DMS 273 (cell line): Measurements from ENCODE around the gene ACAD11.
A peak's percentile ranks its signal among the peaks of the same experiment; 100 is the strongest.

ENCODE experiments used
- DNase-seq: peaks from one replicate; lab custom pipeline; 2025; ENCODE audit not compliant: unreplicated experiment; lab: John Stamatoyannopoulos, UW

Gene ACAD11

DNA sequence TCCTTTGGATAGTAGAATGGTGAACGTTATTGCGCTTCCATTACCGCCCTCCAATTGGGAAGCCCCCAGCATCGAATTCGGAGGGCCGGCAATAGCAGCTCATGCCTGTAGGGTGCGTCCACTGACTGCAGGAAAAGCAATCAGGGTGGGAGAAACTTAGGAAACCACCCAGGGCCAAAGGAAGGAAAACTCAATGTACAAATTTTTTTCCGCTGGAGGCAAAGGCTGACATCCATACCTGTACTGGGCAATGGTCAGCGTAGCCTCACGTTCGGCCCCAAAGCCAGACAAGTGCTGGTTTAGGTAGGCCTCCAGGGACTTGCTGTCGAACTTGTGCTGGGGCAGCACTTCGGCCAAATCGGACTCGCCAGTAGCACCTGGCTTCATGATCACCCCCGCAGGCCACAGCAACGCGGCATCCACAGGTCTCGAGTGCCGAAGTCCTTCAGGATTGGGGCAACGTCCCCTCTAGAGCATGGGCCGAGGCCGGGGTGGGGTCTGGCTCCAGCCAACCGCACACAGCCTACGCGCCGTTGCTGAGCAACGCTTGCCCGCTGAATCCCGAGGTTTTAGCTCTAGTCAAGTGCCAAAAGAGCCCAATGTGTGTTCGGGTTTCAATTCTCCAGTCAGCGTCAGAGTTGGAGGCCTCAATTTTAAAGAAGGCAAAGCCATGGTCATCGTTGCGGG is at the start of gene ACAD11:
Gene ACAD11 (minus strand): TSS at position 445 of the 687 bp plus-strand sequence. CDS start 58 bp downstream, at position 387.
- peak; percentile 93 for DNase-seq

DNA sequence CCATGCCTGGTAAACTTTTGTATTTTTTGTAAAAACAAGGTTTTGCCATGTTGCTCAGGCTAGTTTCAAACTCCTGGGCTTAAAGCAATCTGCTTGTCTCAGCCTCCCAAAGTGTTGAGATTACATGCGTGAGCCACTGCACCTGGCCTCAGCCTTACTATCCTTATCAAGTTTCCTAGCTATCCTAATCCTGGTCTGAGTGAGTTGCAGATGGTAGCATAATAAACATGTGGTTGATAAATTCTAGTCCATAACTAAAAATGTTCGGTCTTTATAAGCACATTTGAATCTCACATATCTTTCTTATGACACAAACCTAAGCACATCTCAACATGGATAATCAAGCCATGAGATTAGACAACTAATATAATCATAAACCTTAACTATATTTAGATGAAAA is 44.1 kb upstream of the ACAD11 start:
- no peak for DNase-seq

DNA sequence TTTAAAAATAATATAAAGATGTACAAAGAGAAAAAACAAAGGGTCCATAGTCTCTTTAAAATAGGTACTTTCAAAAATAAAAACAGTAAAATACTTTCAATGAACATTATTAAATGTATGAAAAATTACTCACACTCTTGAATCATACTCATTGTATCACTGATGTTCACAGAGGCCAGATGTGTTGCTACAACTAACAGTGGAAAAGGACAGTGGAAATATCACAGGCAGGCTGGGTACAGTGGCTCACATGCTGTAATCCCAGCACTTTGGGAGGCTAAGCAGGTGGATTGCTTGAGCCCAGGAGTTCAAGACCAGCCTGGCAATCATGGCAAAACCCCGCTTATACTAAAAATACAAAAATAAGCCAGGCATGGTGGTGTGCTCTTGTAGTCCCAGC is 35.8 kb upstream of the ACAD11 start:
- DNase-seq: no peak

- no peak for DNase-seq
These were observed 35.4 kb upstream of the ACAD11 start for GRCh38 chr3:132694991-132695390.

GRCh38 chr3:132690040-132690439 is 30.4 kb upstream of the ACAD11 start:
- DNase-seq: no peak

DNA sequence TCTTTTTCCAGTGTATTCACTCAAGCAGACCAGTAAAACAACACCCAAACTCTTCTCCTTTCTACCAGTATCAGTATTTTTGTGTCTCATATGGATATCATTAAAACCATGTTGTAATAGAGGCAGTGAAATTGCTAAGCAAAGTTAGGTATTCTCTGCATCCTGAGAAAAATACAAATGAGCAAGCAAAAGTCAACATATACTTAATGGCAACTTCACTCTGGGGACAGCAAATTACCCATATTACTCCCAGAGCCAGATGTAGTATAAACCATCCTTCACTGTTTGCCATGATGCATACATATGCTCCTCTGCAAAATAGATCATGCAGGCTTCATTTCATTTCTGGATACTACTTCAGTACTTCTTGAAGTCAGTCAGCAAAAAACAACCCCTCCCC is 22.6 kb upstream of the ACAD11 start:
- no peak for DNase-seq

GRCh38 chr3:132681421-132681820 is 21.8 kb upstream of the ACAD11 start:
- DNase-seq: no peak

GRCh38 chr3:132679911-132680310 is 20.3 kb upstream of the ACAD11 start:
- peak; percentile 19 for DNase-seq

- DNase-seq: no peak
These were observed 15.8 kb upstream of the ACAD11 start for GRCh38 chr3:132675408-132675807.

GRCh38 chr3:132669256-132669777 is 9.7 kb upstream of the ACAD11 start:
- DNase-seq: peak; percentile 54

DNA sequence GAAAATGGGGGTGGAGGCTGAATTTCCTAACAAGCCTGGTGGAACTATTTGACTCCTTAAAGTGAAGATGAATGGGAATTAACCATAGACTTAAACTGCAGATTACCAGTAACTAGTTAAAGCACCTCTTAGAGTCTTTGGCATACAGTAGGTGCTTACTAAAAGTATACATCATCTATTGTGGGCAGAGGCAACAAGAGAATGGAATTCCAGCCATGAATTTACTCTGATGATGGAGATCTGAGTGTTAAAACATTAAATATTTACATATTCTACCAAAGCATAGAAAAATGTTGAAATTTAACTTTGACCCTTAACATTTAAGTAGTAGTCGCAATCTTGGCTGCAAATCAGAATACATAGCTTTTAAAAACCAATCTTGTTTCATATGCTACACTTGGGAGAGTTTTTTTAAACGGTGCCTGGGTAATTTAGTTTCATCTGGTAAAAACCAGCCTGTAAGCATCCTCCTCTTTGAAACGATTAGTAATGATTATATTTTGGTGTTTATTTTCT is 5.7 kb upstream of the ACAD11 start:
- no peak for DNase-seq

DNA sequence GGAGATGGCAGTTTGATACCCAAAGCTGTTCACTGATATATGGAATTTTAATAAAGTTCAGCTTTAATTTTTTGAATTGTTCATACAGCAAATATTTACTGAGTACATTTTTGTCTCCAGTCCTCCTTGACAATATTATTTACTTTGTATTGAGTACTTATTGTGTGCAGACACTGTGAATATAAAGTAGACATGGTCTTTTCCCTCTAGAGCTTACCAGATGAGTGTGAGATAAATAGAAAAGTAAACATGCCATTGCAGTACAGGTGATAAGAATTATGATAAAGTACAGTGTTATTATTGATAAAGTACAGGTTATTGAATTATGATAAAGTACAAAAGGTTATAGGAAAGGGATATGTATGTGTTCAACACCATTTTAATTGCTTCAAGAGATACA is 2.6 kb upstream of the ACAD11 start:
- no peak for DNase-seq

- peak; percentile 41 for DNase-seq
These were observed 1.5 kb upstream of the ACAD11 start for GRCh38 chr3:132661101-132661500.

- no peak for DNase-seq
These were observed 1.1 kb upstream of the ACAD11 start for GRCh38 chr3:132660811-132661070.

GRCh38 chr3:132660052-132660810 is 622 bp upstream of the ACAD11 start, which contains the start of gene UBA5:
Gene UBA5, plus strand, starts transcription at chr3:132660329. Its CDS starts 209 bp downstream, at chr3:132660538.
- peak; percentile 93 for DNase-seq

DNA sequence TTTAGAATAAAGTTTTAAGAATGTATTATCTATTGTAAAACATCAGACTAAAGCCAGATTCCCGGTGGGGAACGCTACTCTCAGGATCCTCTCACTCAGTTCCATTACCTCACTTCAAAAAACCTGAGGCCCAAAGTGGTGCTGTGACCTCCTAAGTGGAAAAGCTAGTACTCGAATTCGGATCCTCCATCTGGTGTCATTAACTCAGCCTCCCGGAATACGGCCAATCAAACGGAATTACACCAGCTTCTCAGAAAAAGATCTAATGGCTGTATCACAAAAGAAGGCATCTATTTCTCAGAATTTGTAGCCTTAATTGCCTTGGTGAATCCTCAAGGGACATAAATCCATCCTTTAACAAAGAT is 627 bp downstream of the ACAD11 start:
- peak; percentile 93 for DNase-seq

DNA sequence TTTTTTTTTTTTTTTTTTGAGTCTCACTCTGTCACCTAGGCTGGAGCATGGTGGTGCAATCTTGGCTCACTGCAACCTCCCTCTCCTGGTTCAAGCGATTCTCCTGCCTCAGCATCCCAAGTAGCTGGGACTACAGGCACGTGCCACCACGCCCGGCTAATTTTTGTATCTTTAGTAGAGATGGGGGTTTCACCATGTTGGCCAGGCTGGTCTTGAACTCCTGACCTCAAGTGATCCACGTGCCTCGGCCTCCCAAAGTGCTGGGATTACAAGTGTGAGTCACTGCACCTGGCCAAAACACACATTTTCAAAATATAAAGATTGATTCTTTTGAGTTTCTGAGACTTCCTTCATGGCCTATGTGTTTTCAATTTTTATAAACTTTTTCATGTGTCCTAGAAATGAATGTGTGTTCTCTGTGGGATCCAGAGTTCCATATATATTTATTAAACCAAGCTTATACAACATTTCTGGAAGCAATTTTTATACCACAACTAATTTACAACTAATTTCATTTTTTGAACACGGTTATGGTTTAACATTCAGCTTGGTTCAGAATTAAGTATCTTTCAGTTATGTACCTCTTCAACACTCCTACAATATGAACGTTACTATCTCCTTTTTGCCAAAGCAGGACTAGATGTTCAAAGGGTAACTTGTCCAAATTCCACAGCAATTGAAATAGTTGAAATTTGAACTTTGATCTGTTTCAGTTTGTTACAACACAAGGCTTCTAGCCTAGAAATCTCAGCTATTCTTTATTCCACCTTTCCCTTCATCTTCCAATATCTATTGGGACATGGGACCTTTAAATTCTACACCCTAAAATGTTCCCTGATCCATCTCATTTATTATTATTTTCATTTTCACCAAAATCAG is 1.5 kb downstream of the ACAD11 start:
- no peak for DNase-seq

- DNase-seq: no peak
These were observed 4.1 kb downstream of the ACAD11 start for GRCh38 chr3:132655471-132655870.

- no peak for DNase-seq
These were observed 4.9 kb downstream of the ACAD11 start for GRCh38 chr3:132654721-132655120.

DNA sequence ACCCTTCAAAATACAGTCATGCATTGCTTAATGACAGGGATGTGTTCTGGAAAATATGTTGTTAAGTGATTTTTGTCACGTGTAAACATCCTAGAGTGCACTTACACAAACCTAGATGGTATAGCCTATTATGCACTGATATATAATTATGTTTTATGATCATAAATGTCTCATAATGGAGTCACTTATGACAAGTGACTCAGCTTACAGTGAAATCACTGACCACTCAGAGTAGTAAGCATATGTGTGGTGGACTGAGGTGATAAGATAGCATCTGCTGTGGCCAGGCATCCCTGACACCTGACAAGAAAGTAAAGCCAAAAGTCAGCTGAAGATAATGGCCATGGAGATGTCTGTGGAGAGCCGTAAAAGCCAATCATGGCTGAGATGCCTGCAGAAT is 5.4 kb downstream of the ACAD11 start:
- no peak for DNase-seq

DNA sequence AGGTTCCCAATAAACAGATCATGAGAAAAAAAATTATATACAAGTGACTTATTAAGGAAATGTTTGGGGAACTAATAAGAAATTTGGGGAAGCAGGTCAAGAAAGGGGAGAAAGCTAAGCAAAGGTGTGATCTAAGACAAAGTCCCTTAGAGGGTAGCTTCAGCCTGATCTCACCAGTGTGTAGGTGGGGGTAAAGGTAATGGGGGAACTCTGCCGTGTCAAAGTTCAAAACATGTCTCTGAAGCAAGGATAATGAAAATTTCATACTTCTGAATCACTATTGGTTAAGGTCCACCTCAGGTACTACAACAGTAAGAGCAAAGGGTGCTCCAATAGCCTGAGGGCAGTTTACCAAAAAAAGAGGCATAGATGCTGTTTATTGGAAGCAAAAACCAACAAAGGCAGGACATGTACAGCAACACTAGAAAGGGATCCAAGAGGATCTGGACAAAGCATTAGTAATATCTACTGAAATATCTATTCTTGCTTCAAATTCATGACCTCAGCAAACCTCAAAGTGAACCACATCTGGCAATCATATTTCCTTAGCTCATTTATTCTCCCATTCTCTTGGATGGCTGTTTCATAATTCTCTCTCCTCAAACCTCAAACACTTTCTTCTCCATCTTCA is 6.9 kb downstream of the ACAD11 start:
- no peak for DNase-seq
